HEK293 (cell line): Measurements from ENCODE around the gene ALKBH7.
A peak's percentile ranks its signal among the peaks of the same experiment; 100 is the strongest.

ENCODE experiments used
- CTCF ChIA-PET: fragments of 350-600 bp; formaldehyde crosslinking; extraction: SDS; loops from one replicate; lab custom pipeline; 2021; ENCODE audit warnings: antibody characterized with exemption; lab: Yijun Ruan, JAX
- POLR2A ChIA-PET: fragments of 300-600 bp; formaldehyde crosslinking; extraction: SDS; loops from one replicate; lab custom pipeline; 2020; ENCODE audit warnings: antibody characterized with exemption, inconsistent platforms; lab: Yijun Ruan, JAX
- H3K27ac ChIP-seq: fragments of 200-500 bp; sonication (Bioruptor generic); 2 replicates; pipeline ENCODE4 v1.5.1; 2014; ENCODE audit warnings: low read depth, low read length, control low read depth, inconsistent platforms; ENCODE audit errors: extremely low read depth
- H3K36me3 ChIP-seq, 2 experiments: fragments of 200-500 bp in 1 of 2; sonication (Bioruptor generic) in 1 of 2; 1 replicate in 1 of 2; 2 replicates in 1 of 2; pipeline ENCODE4 v1.5.1; 2014 to 2017; ENCODE audit warnings: inconsistent platforms in 2 of 2, low read length in 2 of 2; ENCODE audit not compliant: control insufficient read depth in 2 of 2, insufficient read depth in 1 of 2
- H3K4me1 ChIP-seq: fragments of 200-500 bp; sonication (Bioruptor generic); 2 replicates; pipeline ENCODE4 v1.5.1; 2014; ENCODE audit warnings: mild to moderate bottlenecking, low read length, inconsistent platforms; ENCODE audit not compliant: control insufficient read depth, insufficient read depth
- H3K4me3 ChIP-seq: 2 replicates; pipeline ENCODE4 v1.5.1; 2011; ENCODE audit warnings: low read depth, mild to moderate bottlenecking, control low read depth, low read length, moderate library complexity
- H3K9me3 ChIP-seq: fragments of 200-500 bp; sonication (Bioruptor generic); 2 replicates; pipeline ENCODE4 v1.5.1; 2014; ENCODE audit warnings: low read depth, low read length, inconsistent platforms; ENCODE audit not compliant: control insufficient read depth, insufficient read depth
- OVOL3 ChIP-seq: fragments of 450-650 bp; formaldehyde crosslinking; IDR thresholded peaks from 2 replicates; pipeline ENCODE4 v1.5.1; 2016; ENCODE audit warnings: missing biosample characterization, missing genetic modification characterization
- RBAK ChIP-seq: fragments of 450-650 bp; formaldehyde crosslinking; IDR thresholded peaks from 2 replicates; pipeline ENCODE4 v1.5.1; 2016; ENCODE audit warnings: missing biosample characterization, missing genetic modification characterization
- REST ChIP-seq: fragments of 450-650 bp; formaldehyde crosslinking; IDR thresholded peaks from 2 replicates; pipeline ENCODE4 v1.5.1; 2016; ENCODE audit warnings: missing biosample characterization, missing genetic modification characterization
- TCF7L2 ChIP-seq: IDR thresholded peaks from 2 replicates; pipeline ENCODE4 v1.6.1; 2011; ENCODE audit warnings: low read depth, mild to moderate bottlenecking, inconsistent platforms, low read length, moderate library complexity, borderline replicate concordance
- TSHZ1 ChIP-seq: fragments of 450-650 bp; formaldehyde crosslinking; IDR thresholded peaks from 2 replicates; pipeline ENCODE4 v1.5.1; 2016; ENCODE audit warnings: missing biosample characterization, missing genetic modification characterization, borderline replicate concordance
- ZFHX2 ChIP-seq: fragments of 450-650 bp; formaldehyde crosslinking; conservative IDR thresholded peaks from 2 replicates; pipeline ENCODE4 v1.5.1; 2016; ENCODE audit warnings: missing biosample characterization, missing genetic modification characterization
- ZNF114 ChIP-seq: fragments of 450-650 bp; formaldehyde crosslinking; IDR thresholded peaks from 2 replicates; pipeline ENCODE4 v1.5.0; 2017; ENCODE audit warnings: missing biosample characterization, missing genetic modification characterization
- ZNF121 ChIP-seq: fragments of 450-650 bp; formaldehyde crosslinking; IDR thresholded peaks from 2 replicates; pipeline ENCODE4 v1.5.1; 2016; ENCODE audit warnings: missing biosample characterization, missing genetic modification characterization
- ZNF140 ChIP-seq: fragments of 450-650 bp; formaldehyde crosslinking; IDR thresholded peaks from 2 replicates; pipeline ENCODE4 v1.5.1; 2016; ENCODE audit warnings: missing biosample characterization, missing genetic modification characterization
- ZNF19 ChIP-seq: fragments of 450-650 bp; formaldehyde crosslinking; IDR thresholded peaks from 2 replicates; pipeline ENCODE4; 2016; ENCODE audit warnings: missing biosample characterization, missing genetic modification characterization, low read depth
- ZNF266 ChIP-seq: fragments of 450-650 bp; formaldehyde crosslinking; IDR thresholded peaks from 2 replicates; pipeline ENCODE4 v1.5.1; 2016; ENCODE audit warnings: missing biosample characterization, missing genetic modification characterization, low read depth
- ZNF280C ChIP-seq: fragments of 450-650 bp; formaldehyde crosslinking; IDR thresholded peaks from 2 replicates; pipeline ENCODE4 v1.5.1; 2016; ENCODE audit warnings: missing biosample characterization, missing genetic modification characterization
- ZNF354C ChIP-seq: fragments of 450-650 bp; formaldehyde crosslinking; IDR thresholded peaks from 2 replicates; pipeline ENCODE4 v1.5.1; 2016; ENCODE audit warnings: missing biosample characterization, missing genetic modification characterization, low read depth, borderline replicate concordance
- ZNF555 ChIP-seq: fragments of 450-650 bp; formaldehyde crosslinking; conservative IDR thresholded peaks from 2 replicates; pipeline ENCODE4 v1.5.1; 2017; ENCODE audit warnings: missing biosample characterization, mild to moderate bottlenecking, missing genetic modification characterization, inconsistent platforms
- ZNF558 ChIP-seq: fragments of 450-650 bp; formaldehyde crosslinking; IDR thresholded peaks from 2 replicates; pipeline ENCODE4 v1.5.1; 2016; ENCODE audit warnings: missing biosample characterization, missing genetic modification characterization
- ZNF560 ChIP-seq: fragments of 450-650 bp; formaldehyde crosslinking; IDR thresholded peaks from 2 replicates; pipeline ENCODE4 v1.5.1; 2017; ENCODE audit warnings: missing biosample characterization, missing genetic modification characterization, borderline replicate concordance
- ZNF623 ChIP-seq: fragments of 450-650 bp; formaldehyde crosslinking; IDR thresholded peaks from 2 replicates; pipeline ENCODE4 v1.5.1; 2016; ENCODE audit warnings: missing biosample characterization, missing genetic modification characterization
- ZNF629 ChIP-seq: fragments of 450-650 bp; formaldehyde crosslinking; IDR thresholded peaks from 2 replicates; pipeline ENCODE4 v1.5.1; 2017; ENCODE audit warnings: missing biosample characterization, missing genetic modification characterization
- ZNF639 ChIP-seq: fragments of 450-650 bp; formaldehyde crosslinking; IDR thresholded peaks from 2 replicates; pipeline ENCODE4 v1.5.1; 2016; ENCODE audit warnings: missing biosample characterization, missing genetic modification characterization
- ZNF785 ChIP-seq: fragments of 450-650 bp; formaldehyde crosslinking; IDR thresholded peaks from 2 replicates; pipeline ENCODE4 v1.5.1; 2016; ENCODE audit warnings: missing biosample characterization, missing genetic modification characterization
- ZNF791 ChIP-seq: fragments of 450-650 bp; formaldehyde crosslinking; IDR thresholded peaks from 2 replicates; pipeline ENCODE4 v1.5.1; 2016; ENCODE audit warnings: missing biosample characterization, missing genetic modification characterization
- ZNF843 ChIP-seq: fragments of 450-650 bp; formaldehyde crosslinking; IDR thresholded peaks from 2 replicates; pipeline ENCODE4 v1.5.1; 2016; ENCODE audit warnings: missing biosample characterization, missing genetic modification characterization
- ZXDB ChIP-seq: fragments of 450-650 bp; formaldehyde crosslinking; IDR thresholded peaks from 2 replicates; pipeline ENCODE4 v1.5.1; 2016; ENCODE audit warnings: missing biosample characterization, missing genetic modification characterization

The ALKBH7 gene

GRCh38 chr19:6400062-6400944 lies 27.7 kb downstream of the ALKBH7 start (continued):
- peak; percentile 55; the same call in 1 of the 2 replicates for TF ChIP-seq ZNF639 (tag by site-specific recombination)
- peak; percentile 66; the same call in 1 of the 2 replicates for TF ChIP-seq ZXDB (tag by site-specific recombination)
- TF ChIP-seq ZNF19, result peak; percentile 79; the same call in 1 of the 2 replicates
- TF ChIP-seq ZFHX2 (tag by site-specific recombination), result peak; percentile 89
- peak; percentile 61; the same call in 1 of the 2 replicates for TF ChIP-seq REST (tag by site-specific recombination)
- TF ChIP-seq ZNF140 (tag by site-specific recombination), result peak; percentile 49; the same call in 1 of the 2 replicates
- TF ChIP-seq OVOL3, result peak; percentile 32; the same call in 1 of the 2 replicates
- 0 out of 2 replicates have a peak, but pooled peaks have one; percentile 36 for TF ChIP-seq ZNF354C
- peak; percentile 72 for TF ChIP-seq ZNF623 (tag by site-specific recombination)
- TF ChIP-seq ZNF266 (tag by site-specific recombination), result peak; percentile 26; the same call in 1 of the 2 replicates
- TF ChIP-seq ZNF629 (tag by site-specific recombination), result peak; percentile 35; the same call in 1 of the 2 replicates
- peak; percentile 76 for TF ChIP-seq ZNF555
- 0 out of 2 replicates have a peak, but pooled peaks have one; percentile 29 for TF ChIP-seq ZNF791 (tag by site-specific recombination)
- TF ChIP-seq ZNF558 (tag by site-specific recombination), result 0 out of 2 replicates have a peak, but pooled peaks have one; percentile 60
- TF ChIP-seq ZNF560 (tag by site-specific recombination), result peak; percentile 81
- 0 out of 2 replicates have a peak, but pooled peaks have one; percentile 35 for TF ChIP-seq ZNF121 (tag by site-specific recombination)

- POLR2A ChIA-PET, result no interaction called here
- no peaks in the 10 kb centered on the region for H3K9me3 ChIP-seq
- no peaks in the 10 kb centered on the region for H3K4me1 ChIP-seq
- H3K27ac ChIP-seq, result no peak overlapping the region
- no peak overlapping the region for H3K4me3 ChIP-seq
- H3K36me3 ChIP-seq, result no peaks in the 10 kb centered on the region
- CTCF ChIA-PET, result interaction anchor here (0.6 kb wide), 1 partner anchor 92 kb away, joined by 3 read pairs; no protein-coding TSS in a partner anchor
- no peak for TF ChIP-seq ZNF785 (tag by site-specific recombination)
- TF ChIP-seq RBAK, result no peak
- TF ChIP-seq ZNF114, result no peak
- no peak for TF ChIP-seq ZNF843
- no peak for TF ChIP-seq TSHZ1 (tag by site-specific recombination)
- TF ChIP-seq ZNF280C, result no peak
- no peak for TF ChIP-seq TCF7L2
Measured at GRCh38 chr19:6402058-6402457, 29.5 kb downstream of the ALKBH7 start.
